GM21717 (cell line): ENCODE data around the gene RCN1.
"Not testable (repeated sequence)": the region's sequence is repeated elsewhere in the genome, so short reads cannot be mapped to it uniquely, and the experiment has no call there.

ENCODE experiments used
- ATAC-seq: cut with Tn5 transposase; IDR thresholded peaks from one replicate; pipeline ENCODE4 v1.9.1; 2021; ENCODE audit warnings: mild to moderate bottlenecking, moderate library complexity; ENCODE audit not compliant: unreplicated experiment

The RCN1 gene

DNA sequence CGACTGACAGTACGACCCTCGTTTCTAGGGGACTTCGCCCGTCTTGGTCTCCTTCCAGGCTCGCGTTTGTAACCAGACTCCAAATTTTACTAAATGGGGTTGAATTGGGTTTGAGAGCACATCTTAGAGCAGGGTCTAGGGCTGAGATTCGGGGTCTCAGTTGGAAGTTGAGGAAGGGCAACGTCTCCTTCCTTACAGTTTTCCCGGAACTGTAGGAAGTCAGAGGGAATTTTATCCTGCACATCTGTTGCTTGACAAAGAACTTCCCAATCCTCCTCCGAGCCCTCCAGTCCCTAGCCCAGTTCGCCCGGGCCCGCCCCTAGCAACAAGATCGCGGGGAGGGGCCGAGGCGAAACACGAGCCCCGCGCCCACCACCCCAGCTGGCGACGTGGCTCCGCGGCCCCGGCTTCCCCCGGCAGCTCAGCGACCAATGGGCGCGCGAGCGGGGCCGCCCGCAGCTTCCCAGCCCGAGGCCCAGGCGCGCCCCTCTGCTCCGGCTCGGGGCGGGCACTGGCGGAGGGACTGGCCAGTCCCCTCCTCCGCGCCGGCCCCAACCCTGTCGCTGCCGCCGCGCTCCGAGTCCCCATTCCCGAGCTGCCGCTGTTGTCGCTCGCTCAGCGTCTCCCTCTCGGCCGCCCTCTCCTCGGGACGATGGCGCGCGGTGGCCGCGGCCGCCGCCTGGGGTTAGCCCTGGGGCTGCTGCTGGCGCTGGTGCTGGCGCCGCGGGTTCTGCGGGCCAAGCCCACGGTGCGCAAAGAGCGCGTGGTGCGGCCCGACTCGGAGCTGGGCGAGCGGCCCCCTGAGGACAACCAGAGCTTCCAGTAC is at the start of gene RCN1:
RCN1 (plus strand) TSS at position 530 of the 826 bp plus-strand sequence; CDS start at position 653, 123 bp downstream.
- ATAC-seq: peak; percentile 50

DNA sequence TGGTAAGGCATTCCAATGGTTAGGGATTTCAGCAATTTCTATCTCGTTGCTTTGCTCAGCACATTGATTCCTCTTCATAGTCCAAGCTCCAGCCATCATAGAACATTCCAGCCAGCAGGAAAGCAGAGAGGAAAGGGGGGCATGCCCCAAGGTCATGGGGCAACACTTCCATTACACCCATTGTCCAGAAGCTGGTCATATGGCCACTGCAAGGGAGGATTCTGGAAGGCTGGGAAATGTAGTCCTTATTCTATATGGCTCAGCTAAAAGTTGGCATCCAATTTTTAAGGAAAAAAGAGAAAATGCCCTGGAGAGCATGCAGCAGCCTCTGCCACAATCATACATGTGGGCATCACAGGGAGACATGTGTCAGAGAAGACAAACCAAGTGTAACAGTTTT is 47.1 kb upstream of the RCN1 start:
- no peak for ATAC-seq

DNA sequence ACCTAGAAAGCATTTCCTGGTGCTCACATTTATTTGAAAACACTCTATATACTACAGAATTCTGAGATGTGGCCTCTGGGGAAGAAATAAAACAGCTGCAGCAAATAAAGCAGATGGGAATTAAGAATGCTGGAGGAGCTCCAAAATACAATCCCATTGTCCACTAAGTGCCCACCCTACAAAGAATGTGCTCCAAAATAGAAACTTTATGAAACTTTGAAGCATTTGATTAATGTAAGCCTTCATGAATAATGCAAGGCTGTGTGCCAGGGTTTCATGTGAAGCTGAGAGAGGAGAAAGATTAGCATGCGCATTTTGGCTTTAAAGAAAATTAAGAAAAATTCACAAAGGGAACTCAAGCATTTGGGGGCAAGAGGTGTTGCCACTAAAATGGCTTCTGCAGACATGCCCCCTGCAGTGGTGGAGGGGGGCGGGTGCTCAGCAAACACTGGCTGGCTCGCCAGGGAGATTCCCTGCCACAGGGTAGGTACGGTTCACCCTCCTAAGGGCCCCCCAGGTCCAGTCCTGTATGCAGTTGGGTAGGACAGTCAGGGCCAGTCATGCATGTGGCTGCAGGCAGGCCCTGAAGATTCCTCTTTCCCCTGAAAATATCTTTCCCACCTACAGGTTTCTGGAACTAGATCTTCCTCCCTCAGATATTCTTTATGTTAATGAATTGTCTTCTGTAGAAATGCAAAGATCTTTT is 46.6 kb upstream of the RCN1 start:
- no peak for ATAC-seq

DNA sequence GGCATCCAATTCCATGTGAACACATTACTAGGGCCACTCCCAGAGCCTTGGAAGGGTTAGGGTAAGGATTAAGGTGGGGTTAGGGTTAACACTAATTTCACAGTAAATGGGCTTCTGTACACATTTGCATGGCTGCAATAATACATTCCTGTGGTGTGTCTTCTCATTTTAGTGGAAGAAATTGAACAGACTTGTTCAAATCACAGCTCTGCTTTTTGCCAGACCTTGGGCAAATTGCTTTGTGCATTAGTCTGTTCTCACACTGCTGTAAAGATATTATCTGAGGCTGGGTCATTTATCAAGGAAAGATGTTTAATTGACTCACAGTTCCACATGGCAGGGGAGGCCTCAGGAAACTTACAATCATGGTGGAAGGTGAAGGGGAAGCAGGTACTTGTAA is 45.4 kb upstream of the RCN1 start:
- no peak for ATAC-seq

DNA sequence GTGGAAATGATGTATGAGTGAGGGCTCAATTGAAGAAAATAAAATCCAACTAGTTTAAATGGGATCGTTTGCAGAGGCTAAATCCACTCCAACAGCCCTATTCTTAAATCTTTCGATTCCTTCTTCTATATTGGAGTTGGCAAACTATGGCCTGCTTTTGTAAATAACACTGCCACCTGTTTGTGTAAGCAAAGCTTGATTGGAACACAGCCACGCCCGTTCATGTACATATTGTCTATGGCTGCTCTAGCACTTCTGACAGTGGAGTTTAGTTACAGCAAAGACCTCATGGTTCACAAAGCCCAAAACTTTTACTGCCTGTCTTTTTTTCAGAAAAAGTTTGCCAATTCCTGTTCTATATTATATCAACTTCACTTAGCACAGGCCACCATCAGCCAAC is 40.6 kb upstream of the RCN1 start:
- no peak for ATAC-seq

DNA sequence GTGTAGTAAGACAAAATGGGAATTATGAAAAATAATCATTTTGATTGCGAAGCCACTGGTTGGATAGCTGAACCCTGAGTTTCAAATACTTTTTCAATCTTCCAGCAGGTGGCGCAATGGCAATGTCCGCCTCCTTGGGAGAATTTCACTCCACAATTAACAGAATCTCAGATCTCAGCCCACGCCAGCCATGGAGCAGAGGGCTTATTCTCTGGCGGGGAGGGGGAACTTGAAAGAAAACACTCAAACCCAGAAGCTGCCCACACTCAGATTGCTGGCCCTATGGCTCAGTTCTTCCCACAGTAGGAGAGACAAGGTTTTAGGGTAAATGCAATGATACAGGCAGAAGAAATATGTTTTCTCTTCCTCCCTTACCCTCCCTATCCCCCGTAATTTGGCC is 38.7 kb upstream of the RCN1 start:
- no peak for ATAC-seq

DNA sequence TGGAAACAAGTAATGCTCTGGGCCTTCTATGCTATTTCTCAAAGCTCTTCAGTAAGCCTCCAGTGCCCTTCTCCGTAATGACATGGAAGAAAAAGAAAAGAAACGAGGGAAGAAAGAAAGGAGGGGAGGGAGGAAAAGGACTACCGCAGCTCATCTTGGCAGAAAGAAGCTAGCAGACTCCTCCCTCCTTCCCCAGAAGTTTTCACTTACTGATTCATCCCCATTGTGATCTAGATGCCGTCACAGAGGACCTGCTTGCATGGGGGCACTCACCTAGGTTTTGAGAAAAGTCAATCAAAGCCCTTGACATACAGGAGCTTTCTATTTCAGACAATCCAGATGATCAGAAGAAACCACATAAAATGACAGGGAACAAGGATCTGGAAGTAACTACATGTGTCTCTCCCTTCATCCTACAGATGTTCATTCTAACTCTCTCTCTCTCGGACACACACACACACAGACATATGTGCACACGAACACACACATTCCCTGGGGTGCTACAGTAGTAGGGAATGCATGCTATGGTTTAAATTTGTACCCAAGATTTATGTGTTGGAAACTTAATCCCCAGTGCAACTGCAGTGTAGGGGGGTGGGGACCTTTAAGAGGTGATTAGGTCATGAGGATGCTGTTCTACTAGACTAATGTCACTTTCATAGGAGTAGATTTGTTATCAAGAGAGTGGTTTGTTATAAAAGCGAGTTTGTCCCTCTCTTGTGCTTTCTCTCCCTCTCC is 37.6 kb upstream of the RCN1 start:
- ATAC-seq: no peak

DNA sequence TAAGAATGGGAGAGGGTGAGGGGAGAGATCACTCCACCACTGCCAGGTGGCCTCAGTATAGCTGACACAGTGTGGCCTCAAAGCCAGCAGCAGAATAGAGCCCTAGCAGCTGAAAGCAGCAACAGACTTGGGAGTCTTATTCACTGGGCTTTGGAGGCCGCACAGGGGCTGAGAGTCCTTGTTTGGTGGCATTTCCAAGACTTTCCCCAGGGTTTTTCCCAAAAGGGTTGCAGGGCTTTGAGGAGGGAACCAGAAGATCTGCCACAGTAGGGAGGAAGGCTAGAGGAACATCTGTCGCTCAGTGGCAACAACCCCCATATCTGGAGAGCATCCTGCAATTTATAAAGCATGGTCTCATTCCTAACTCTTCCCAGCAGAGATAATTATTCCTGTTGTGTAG is 35.0 kb upstream of the RCN1 start:
- ATAC-seq: no peak

DNA sequence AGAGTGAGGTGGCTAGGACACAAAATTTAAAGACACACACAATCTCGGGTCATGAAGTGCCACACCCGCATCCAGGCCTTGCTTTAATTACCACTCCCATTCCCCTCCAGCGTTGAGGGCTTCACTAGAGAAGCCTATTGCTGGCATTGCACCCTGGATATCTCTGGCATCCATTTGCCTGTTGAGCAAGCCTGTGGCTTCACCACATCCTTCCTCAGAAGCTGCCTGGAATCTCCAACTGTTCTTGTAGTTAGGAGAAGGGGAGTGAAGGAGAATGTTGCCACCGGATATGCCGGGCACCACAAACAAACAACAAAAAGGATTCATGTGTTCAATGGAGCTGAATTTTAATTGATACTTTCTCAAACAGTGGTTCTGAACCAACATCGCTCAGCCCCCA is 34.4 kb upstream of the RCN1 start:
- ATAC-seq: no peak

DNA sequence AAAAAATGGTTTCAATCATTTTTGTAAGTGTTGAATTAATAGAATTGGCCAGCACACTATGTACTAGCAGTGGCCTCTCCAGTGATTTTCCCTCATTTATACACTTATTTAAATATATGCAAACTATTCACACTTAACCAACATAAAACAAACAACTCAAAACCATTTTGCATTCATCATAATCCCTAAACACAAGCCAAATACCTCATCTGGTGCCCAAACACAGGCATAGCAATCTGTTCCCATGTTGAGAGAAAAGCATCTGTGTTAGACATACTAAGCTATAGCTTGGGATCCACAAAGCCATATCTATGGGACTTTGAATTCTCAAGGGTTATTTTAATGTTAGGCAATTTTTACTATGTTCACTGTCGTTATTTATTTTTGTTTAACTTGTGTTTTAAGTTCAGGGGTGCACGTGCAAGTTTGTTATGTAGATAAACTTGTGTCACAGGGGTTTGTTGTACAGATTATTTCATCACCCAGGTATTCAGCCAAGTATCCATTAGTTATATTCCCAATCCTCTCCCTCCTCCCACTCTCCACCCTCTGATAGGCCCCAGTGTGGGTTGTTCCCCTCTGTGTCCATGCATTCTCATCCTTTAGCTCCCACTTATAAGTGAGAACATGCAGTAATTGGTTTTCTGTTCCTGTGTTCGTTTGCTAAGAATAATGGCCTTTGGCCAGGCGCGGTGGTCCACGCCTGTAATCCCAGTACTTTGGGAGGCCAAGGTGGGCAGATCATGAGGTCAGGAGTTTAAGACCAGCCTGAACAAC is 31.0 kb upstream of the RCN1 start:
- no peak for ATAC-seq

DNA sequence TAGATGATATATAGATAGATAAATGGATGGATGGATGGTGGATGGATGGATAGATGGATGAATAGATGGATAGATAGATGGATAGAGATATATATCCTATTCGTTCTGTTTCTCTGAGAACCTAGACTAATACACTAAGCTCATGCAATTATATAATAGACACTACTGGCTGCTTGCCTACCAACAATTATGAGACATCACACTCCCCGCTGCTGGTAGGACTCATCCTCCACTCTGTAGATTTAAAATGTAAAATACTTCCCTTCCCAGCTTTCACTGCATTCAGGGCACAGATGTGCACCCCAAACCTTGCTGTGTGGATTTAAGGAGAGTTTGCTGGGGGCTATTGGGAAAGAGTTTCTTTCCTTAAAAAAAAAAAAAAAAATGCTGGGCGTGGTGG is 28.3 kb upstream of the RCN1 start:
- ATAC-seq: no peak

DNA sequence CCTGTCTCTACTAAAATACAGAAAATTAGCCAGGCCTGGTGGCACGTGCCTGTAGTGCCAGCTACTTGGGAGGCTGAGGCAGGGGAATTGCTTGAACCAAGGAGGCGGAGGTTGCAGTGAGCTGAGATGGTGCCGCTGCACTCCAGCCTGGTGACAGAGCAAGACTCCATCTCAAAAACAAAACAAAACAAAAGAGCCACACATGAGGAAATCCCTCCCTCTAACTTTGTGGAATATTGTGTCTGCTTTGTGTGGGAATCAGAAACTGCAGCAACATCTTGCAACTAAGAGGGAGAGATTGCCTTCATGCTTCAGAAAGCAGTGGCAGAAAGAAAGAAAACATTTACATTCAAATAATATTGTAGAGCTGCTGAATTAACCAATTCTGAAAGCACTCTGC is 27.8 kb upstream of the RCN1 start:
- ATAC-seq: not testable (repeated sequence)

DNA sequence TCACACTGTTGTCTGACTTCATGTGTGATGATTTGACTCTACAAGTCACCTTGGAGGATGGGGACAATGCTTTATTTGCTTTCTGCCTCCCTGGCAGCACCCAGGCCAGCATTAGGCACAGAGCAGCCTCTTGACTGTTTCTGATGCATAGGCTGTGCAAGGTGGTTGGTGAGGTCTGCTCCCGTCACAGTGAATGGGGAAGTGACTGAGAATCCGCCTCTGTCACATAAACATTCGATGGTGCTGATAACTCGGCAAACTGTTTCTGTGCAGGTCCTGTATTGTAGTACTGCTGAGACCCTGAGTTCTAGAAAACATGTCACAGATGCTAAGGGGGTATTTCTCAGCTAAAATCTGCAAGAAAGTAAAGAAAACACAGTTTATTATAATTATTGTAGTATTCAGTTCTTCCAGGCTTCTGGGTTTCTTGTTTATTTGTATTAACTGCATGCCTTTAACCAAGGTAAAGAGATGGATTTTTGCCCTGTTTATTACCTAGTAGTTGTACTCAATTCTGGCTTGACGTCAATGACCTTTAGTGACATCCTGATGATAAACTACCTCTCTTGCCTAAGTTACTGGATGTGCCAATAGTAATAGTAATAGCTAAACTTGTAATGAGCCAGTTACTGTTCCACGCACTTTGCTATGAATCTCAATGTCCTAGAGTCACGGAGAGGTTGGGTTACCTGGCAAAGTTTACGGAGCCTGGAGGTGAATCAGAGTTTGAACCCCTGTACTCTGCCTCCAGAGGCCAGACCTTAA is 24.8 kb upstream of the RCN1 start:
- ATAC-seq: no peak

DNA sequence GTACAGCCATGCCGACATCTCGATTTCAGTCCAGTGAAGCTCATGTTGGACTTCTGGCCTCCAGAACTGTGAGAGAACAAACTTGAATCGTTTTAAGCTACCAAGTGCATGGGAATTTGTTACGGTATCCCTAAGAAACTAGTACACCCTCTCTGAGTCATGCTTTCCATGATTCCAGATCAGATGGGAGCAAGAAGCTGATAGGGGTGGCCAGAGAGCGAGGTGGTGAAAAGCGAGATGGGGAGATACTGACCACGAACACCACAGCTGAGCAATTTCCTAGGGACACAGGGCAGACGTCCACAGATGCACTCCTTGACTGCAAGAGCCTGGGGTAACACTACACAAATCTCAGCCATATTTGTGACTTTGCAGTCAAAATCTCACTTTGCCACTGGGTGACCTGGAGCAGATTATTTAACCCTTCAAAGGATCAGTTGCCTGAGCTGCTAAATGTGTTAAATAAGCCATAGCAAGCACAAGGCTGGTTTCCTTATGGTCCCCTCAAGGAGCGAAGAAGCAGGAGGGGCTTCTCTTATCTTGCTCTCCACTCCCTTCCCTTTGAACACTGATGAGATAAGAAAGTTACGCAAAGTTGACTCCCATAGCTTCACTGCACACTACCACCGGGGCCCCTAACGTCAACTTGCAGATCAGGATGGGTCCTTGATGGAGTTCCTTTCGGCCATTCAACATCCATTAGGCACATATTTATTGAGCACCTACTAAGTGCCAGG is 22.6 kb upstream of the RCN1 start:
- no peak for ATAC-seq

DNA sequence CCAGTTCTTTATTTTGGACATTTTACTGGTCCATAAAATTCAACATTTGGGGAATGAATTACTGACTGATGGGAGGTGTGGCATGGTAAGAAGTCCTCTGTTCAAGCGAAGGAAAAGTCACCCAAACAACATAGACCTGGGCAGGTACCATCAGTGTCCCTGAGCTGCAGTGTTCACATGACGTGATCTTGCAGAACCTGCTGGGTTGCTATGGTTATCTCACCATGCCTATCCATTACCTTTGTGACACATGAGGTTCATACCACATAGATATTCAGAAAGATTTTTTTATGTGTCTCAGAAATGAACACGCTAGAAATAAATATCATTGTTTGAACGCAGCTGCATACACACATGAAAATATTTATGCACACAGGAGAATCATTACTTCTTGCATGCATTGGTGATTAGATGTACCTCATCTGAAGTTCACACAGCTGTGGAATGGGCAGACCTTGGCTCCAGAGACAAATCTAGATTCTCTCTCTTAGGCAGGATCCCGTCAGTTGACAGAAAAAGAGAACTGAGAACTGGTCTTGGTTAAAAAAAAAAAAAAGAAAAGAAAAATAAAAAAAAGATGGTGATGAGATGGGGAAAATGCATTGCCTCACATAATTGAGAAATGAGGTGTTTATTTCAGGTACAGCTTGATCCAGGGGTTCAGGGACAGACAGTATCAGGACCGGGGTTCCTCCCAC is 21.4 kb upstream of the RCN1 start:
- peak; percentile 83 for ATAC-seq

DNA sequence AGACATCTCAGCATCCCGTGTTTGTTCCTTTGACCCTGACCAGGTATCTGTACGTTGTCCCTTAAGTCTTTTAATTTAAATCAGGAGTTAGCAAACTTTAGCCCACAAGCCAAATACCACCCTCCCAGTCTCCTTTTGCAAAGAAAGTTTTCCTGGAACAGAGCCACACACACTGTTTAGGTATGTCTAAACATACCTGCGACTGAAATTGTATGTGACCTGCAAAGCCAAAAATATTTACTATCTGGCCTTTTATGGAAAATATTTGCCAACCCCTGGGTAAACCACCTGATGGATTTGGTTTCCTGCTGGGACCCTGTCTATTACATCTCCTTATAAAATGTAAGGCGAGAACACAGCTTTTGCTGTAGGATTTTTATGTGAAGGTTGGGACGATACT is 20.2 kb upstream of the RCN1 start:
- no peak for ATAC-seq

DNA sequence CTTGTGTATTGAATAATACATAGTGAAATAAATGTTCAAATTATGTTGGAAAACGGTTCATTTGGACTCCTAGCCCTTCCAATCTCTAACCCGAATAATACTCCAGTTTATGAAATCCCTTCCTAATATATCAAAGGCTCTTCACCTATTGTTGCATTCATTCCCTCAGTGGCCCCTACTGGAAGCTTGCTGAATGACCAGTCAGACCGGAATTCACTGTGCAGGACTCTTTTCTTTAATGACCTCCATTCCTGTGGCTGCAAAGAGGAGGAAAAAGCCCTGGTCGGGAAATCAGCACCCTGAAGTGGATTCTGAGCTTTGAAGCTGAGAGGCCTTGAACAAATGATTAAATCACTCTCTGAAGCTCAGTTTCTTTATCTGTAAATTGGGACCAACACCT is 19.1 kb upstream of the RCN1 start:
- ATAC-seq: no peak

DNA sequence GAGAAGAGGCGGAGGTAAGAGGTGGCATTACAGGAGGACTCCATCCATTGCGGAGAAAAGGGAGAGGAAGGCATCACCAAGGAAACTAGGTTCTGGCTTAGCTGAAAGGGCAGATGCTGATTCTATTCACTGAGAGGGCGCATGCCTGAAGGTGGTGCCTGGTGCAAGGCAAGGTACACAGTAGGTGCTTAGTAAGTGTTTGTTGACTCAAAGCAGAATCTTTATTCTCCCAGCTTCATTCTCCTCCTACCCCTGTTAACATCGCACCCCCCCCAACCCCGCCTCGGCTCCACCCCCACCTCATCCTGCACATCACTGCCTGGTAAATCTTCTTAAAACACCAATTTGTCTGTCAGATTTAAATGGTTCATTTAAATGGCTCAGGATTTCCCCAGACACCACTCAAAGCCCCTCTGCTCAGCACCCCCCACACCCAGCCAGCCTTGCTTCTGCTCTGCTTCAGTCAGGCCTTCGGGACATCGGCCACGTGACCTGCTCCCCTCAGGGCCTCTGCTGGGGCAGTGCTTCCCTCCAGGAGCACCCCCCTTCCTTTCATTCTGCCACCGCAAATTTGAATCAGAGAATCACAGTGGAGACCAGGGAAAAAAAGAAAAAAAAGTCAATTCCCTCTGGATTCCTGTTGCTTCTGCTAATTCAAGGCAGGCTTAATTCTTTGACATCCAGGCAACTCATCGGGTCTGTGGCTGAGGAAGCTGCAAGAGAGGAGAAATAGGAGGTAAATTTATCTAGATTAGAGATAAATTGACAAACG is 17.8 kb upstream of the RCN1 start:
- no peak for ATAC-seq
